Spleen (tissue), 11 donors: Measurements from ENCODE around the gene OPN3. TPM values are rescaled to one million over a fixed set of nuclear protein-coding genes. Genes with fewer than 3 reads are reported as not detected.

Experiments used
- DNase-seq: peaks from one replicate; pipeline ENCODE4 v3.0.0-alpha.2; 2020
- H3K27ac ChIP-seq, 8 donors: fragments of 200-600 bp; sonication (generic) in 7 of 8; 1 replicate in 4 of 8; 2 replicates in 4 of 8; pipeline versions ENCODE4 v1.5.0 to v1.8.0; 2016 to 2021; ENCODE audit warnings: inconsistent platforms in 4 of 8, mild to moderate bottlenecking in 4 of 8, moderate library complexity in 1 of 8
- H3K27me3 ChIP-seq, 7 donors: fragments of 200-600 bp; sonication (generic) in 6 of 7; replicated peaks in 1 of 7; 1 replicate in 4 of 7; 2 replicates in 3 of 7; pipeline versions ENCODE4 v1.5.0 to v1.8.0; 2016 to 2021; ENCODE audit warnings: inconsistent platforms in 3 of 7, mild to moderate bottlenecking in 1 of 7
- H3K36me3 ChIP-seq, 6 donors: fragments of 200-600 bp; sonication (generic) in 5 of 6; 1 replicate in 4 of 6; 2 replicates in 2 of 6; pipeline versions ENCODE4 v1.5.0 to v1.8.0; 2016 to 2021; ENCODE audit warnings: inconsistent platforms in 2 of 6
- H3K4me1 ChIP-seq, 6 donors: fragments of 200-600 bp; sonication (generic) in 5 of 6; 1 replicate in 3 of 6; 2 replicates in 3 of 6; pipeline versions ENCODE4 v1.5.0 to v1.8.0; 2016 to 2021; ENCODE audit warnings: inconsistent platforms in 3 of 6
- H3K4me3 ChIP-seq, 8 donors: fragments of 200-600 bp; sonication (generic) in 7 of 8; 1 replicate in 4 of 8; 2 replicates in 4 of 8; pipeline versions ENCODE4 v1.5.0 to v1.8.0; 2016 to 2021; ENCODE audit warnings: inconsistent platforms in 4 of 8, mild to moderate bottlenecking in 4 of 8, moderate library complexity in 2 of 8
- H3K9me3 ChIP-seq, 8 donors: fragments of 200-600 bp; sonication (generic) in 7 of 8; 1 replicate in 4 of 8; 2 replicates in 4 of 8; pipeline versions ENCODE4 v1.5.0 to v1.8.0; 2016 to 2021; ENCODE audit warnings: inconsistent platforms in 4 of 8
- CTCF ChIP-seq, 11 experiments: fragments of 200-600 bp in 7 of 11; fragments of 450-650 bp in 4 of 11; sonication (generic) in 4 of 11; IDR thresholded peaks in 8 of 11; conservative IDR thresholded peaks in 3 of 11; 1 replicate in 7 of 11; 2 replicates in 4 of 11; pipeline versions ENCODE4 v1.4.0 to v1.8.0; 2016 to 2021; ENCODE audit warnings: antibody characterized with exemption in 11 of 11, inconsistent platforms in 4 of 11, mild to moderate bottlenecking in 1 of 11
- POLR2A ChIP-seq, 3 donors: fragments of 450-650 bp; IDR thresholded peaks; one replicate each; pipeline ENCODE4 v1.5.1; 2017; ENCODE audit warnings: antibody characterized with exemption in 3 of 3, mild to moderate bottlenecking in 1 of 3
- POLR2AphosphoS5 ChIP-seq, 3 donors: sonication (generic); formaldehyde crosslinking; IDR thresholded peaks; one replicate each; pipeline ENCODE4 v1.5.1; 2017; ENCODE audit warnings: antibody characterized with exemption in 3 of 3
- WGBS, 5 donors: extraction: QIAGEN DNeasy Blood & Tissue Kit in 3 of 5; methylation state at CpG; one replicate each; pipeline versions ENCODE4 v1.1.5 to v1.1.7; 2013 to 2018; 5-methylcytosine and 5-hydroxymethylcytosine counted together
- intact Hi-C: fragments of 100-400 bp; cut with DNase I; formaldehyde crosslinking; loops from one replicate; pipeline ENCODE4 v1.15.0; 2023; ENCODE audit warnings: low total_unique reads
- polyA plus RNA-seq, 3 donors: library from polyadenylated mRNA; stranded (reverse); fragments of 200-250 nt; gene quantifications; one replicate each; pipeline ENCODE4 v1.2.1, GENCODE V29; 2013
- total RNA-seq, 7 donors: library from RNA; depleted of rRNA in 3 of 7; stranded (reverse); fragments of >200 nt in 3 of 7; fragmentation: NEBNext Ultra II Directional in 4 of 7; extraction: Animal tissue kit (Norgen Biotek cat#: 25700) in 4 of 7; gene quantifications; one replicate each; pipeline versions ENCODE4 v1.1.0 to v1.2.1, GENCODE V29; 2016 to 2021
- donor health status: healthy with polysubstance abuse.
- donor health status: DM: no; HTN: no; CAD: no; lungs with moderate emphysema.
- donor health status: DM: no; HTN: no; CAD: no.
- donor health status: Bipolar disorder and iron deficiency.
- donor health status: healthy.
- donor health status: DM: no; HTN: no; CAD: no.
- donor health status: DM: yes; HTN: yes; CAD: no.

Gene OPN3
- total and polyA plus RNA-seq, 10 donors, result 15.1 to 39.4 (median 24.6) TPM

GRCh38 chr1:241637604-241638003, 2.6 kb downstream of the OPN3 start:
- Histone ChIP-seq H3K9me3 (peaks cover 0 to 5% (median 0%) of the 10 kb centered on the region in 8 donors), H3K4me1 (peaks cover 18 to 59% (median 41%) of the 10 kb centered on the region in 6 donors), H3K36me3 (peaks cover 0 to 20% (median 8%) of the 10 kb centered on the region in 6 donors), H3K27me3 (no peaks in the 10 kb centered on the region), H3K4me3 (peak overlapping the region in 2 of 8 donors; percentile 83 to 87), H3K27ac (peak overlapping the region in 1 of 8 donors; percentile 9)
- DNase-seq, result no peak
- WGBS, 5 donors, result 69 to 89% (median 84%) methylated on average over 4 of the region's 4 CpGs
- TF ChIP-seq POLR2AphosphoS5 (IDR thresholded peaks at IDR 0.05) (no peak), POLR2A (IDR thresholded peaks at IDR 0.05) (no peak), CTCF (IDR thresholded peaks at IDR 0.05 in 8 of 11, conservative IDR thresholded peaks at IDR 0.05 in 3 of 11) (no peak)
- intact Hi-C loops, result loop anchor here (10.0 kb wide), 1 partner anchor 207 kb away; the partner anchor contains the start of gene EXO1

GRCh38 chr1:241637046-241637590, 3.1 kb downstream of the OPN3 start:
- TF ChIP-seq POLR2A (IDR thresholded peaks at IDR 0.05), result no peak
- no peak for TF ChIP-seq POLR2AphosphoS5 (IDR thresholded peaks at IDR 0.05)
- TF ChIP-seq CTCF (IDR thresholded peaks at IDR 0.05 in 8 of 11, conservative IDR thresholded peaks at IDR 0.05 in 3 of 11), result no peak
- Histone ChIP-seq H3K27ac (peak overlapping the region in 1 of 8 donors; percentile 9), H3K4me1 (peaks cover 18 to 59% (median 41%) of the 10 kb centered on the region in 6 donors), H3K4me3 (peak overlapping the region in 1 of 8 donors; percentile 87), H3K9me3 (no peaks in the 10 kb centered on the region), H3K36me3 (peaks cover 0 to 23% (median 8%) of the 10 kb centered on the region in 6 donors), H3K27me3 (no peaks in the 10 kb centered on the region)
- DNase-seq, result no peak
- intact Hi-C loops, result loop anchor here (10.0 kb wide), 1 partner anchor 208 kb away; the partner anchor contains the start of gene EXO1

GRCh38 chr1:241636291-241636690, 3.9 kb downstream of the OPN3 start:
- Histone ChIP-seq H3K9me3 (no peaks in the 10 kb centered on the region), H3K36me3 (peaks cover 0 to 30% (median 8%) of the 10 kb centered on the region in 6 donors), H3K27ac (peak overlapping the region in 2 of 8 donors; percentile 20 to 25), H3K4me3 (no peak overlapping the region), H3K27me3 (no peaks in the 10 kb centered on the region), H3K4me1 (peaks cover 18 to 59% (median 41%) of the 10 kb centered on the region in 6 donors)
- TF ChIP-seq POLR2A (IDR thresholded peaks at IDR 0.05) (no peak), CTCF (IDR thresholded peaks at IDR 0.05 in 8 of 11, conservative IDR thresholded peaks at IDR 0.05 in 3 of 11) (no peak), POLR2AphosphoS5 (IDR thresholded peaks at IDR 0.05) (no peak)
- intact Hi-C loops, result loop anchor here (10.0 kb wide), 1 partner anchor 209 kb away; the partner anchor contains the start of gene EXO1
- DNase-seq, result no peak
- WGBS, 5 donors, result 79 to 88% (median 85%) methylated on average over 1 of the region's 1 CpG

- Histone ChIP-seq H3K9me3 (no peaks in the 10 kb centered on the region), H3K27ac (peak overlapping the region in 4 of 8 donors; percentile 12 to 25 (median 21)), H3K4me3 (peak overlapping the region in 1 of 8 donors; percentile 27), H3K4me1 (peaks cover 16 to 58% (median 37%) of the 10 kb centered on the region in 6 donors), H3K36me3 (peaks cover 0 to 30% (median 8%) of the 10 kb centered on the region in 6 donors), H3K27me3 (no peaks in the 10 kb centered on the region)
- WGBS, 5 donors, result 53 to 77% (median 70%) methylated on average over 4 of the region's 4 CpGs
- TF ChIP-seq CTCF (IDR thresholded peaks at IDR 0.05 in 8 of 11, conservative IDR thresholded peaks at IDR 0.05 in 3 of 11), result no peak
- intact Hi-C loops, result loop anchor here (10.0 kb wide), 1 partner anchor 209 kb away; the partner anchor contains the start of gene EXO1
- no peak for DNase-seq
These were observed 4.5 kb downstream of the OPN3 start for GRCh38 chr1:241635556-241636152.
